GM12878 (cell line): ENCODE data around the gene C16orf90.

Experiments used
- CBX5 ChIP-seq: sonication (generic); IDR thresholded peaks from 2 replicates; pipeline ENCODE4 v1.6.1; 2016; ENCODE audit warnings: low read depth, moderate library complexity, mild to moderate bottlenecking, inconsistent platforms
- CTCF ChIP-seq, 3 experiments: IDR thresholded peaks in 2 of 3; conservative IDR thresholded peaks in 1 of 3; 2 replicates each; pipeline ENCODE4 v1.5.1; 2011; ENCODE audit warnings: low read depth in 3 of 3, low read length in 3 of 3, mild to moderate bottlenecking in 3 of 3, control low read depth in 2 of 3, moderate library complexity in 2 of 3, inconsistent platforms in 1 of 3, mixed read lengths in 1 of 3; ENCODE audit not compliant: control insufficient read depth in 2 of 3, insufficient read depth in 1 of 3; ENCODE audit errors: extremely low read depth in 1 of 3
- ESRRA ChIP-seq: IDR thresholded peaks from 2 replicates; pipeline ENCODE4 v1.6.1; 2012; ENCODE audit warnings: mild to moderate bottlenecking, low read length, improper control_type of control experiment
- LARP7 ChIP-seq: fragments of 450-650 bp; IDR thresholded peaks from 2 replicates; pipeline ENCODE4 v1.6.1; 2017; ENCODE audit warnings: mild to moderate bottlenecking
- POLR2A ChIP-seq: IDR thresholded peaks from 2 replicates; pipeline ENCODE4 v1.6.1; 2011; ENCODE audit warnings: low read depth, mild to moderate bottlenecking, low read length
- RAD21 ChIP-seq: IDR thresholded peaks from 2 replicates; pipeline ENCODE4 v1.6.1; 2011; ENCODE audit warnings: mild to moderate bottlenecking, low read depth, low read length, moderate library complexity; ENCODE audit not compliant: insufficient read depth
- YY1 ChIP-seq: IDR thresholded peaks from 2 replicates; pipeline ENCODE4 v1.6.1; 2011; ENCODE audit warnings: low read depth, mild to moderate bottlenecking, low read length
- ZBTB33 ChIP-seq: fragments of 450-650 bp; IDR thresholded peaks from 2 replicates; pipeline ENCODE4 v1.6.1; 2017; ENCODE audit warnings: mild to moderate bottlenecking

GRCh38 chr16:3444032-3444388, 51.3 kb downstream of the C16orf90 start:
- TF ChIP-seq RAD21 (no peak), CBX5 (no peak), ZBTB33 (no peak), CTCF (IDR thresholded peaks at IDR 0.05 in 2 of 3, conservative IDR thresholded peaks at IDR 0.05 in 1 of 3; ENCODE audit: control insufficient read depth in 2 of 3, extremely low read depth in 1 of 3, insufficient read depth in 1 of 3, low read depth in 3 of 3, low read length in 3 of 3) (no peak), LARP7 (no peak), ESRRA (no peak), POLR2A (peak; percentile 63; the same call in 1 of the 2 replicates), YY1 (0 out of 2 replicates have a peak, but pooled peaks have one; percentile 11)
